Effector memory CD4-positive, alpha-beta T cell (primary cell): ENCODE results near the gene ZBED4.
A peak's percentile ranks its signal among the peaks of the same experiment; 100 is the strongest.

Experiments
- DNase-seq, 3 donors: peaks; one replicate each; pipeline ENCODE4 v3.0.0-alpha.2; 2020
- H3K27ac ChIP-seq: 2 replicates; pipeline ENCODE4 v1.7.0; 2013; ENCODE audit warnings: mild to moderate bottlenecking, low read length, moderate library complexity; ENCODE audit not compliant: insufficient read depth, poor library complexity, severe bottlenecking
- H3K27me3 ChIP-seq: replicated peaks from 2 replicates; pipeline ENCODE4 v1.7.0; 2013; ENCODE audit warnings: mild to moderate bottlenecking, low read length; ENCODE audit not compliant: insufficient read depth, control insufficient read depth, poor library complexity, severe bottlenecking
- H3K36me3 ChIP-seq: 2 replicates; pipeline ENCODE4 v1.7.0; 2013; ENCODE audit warnings: mild to moderate bottlenecking, low read length, moderate library complexity; ENCODE audit not compliant: control insufficient read depth, insufficient read depth
- H3K4me1 ChIP-seq: 2 replicates; pipeline ENCODE4 v1.7.0; 2013; ENCODE audit warnings: low read length, mild to moderate bottlenecking; ENCODE audit not compliant: control insufficient read depth, insufficient read depth, poor library complexity, severe bottlenecking
- H3K4me3 ChIP-seq: 2 replicates; pipeline ENCODE4 v1.7.0; 2013; ENCODE audit warnings: low read length, low read depth, mild to moderate bottlenecking; ENCODE audit not compliant: insufficient read depth, poor library complexity, severe bottlenecking
- H3K9me3 ChIP-seq: 2 replicates; pipeline ENCODE4 v1.7.0; 2013; ENCODE audit warnings: mild to moderate bottlenecking, low read length, moderate library complexity; ENCODE audit not compliant: control insufficient read depth
- total RNA-seq, 3 donors: gene quantifications; one replicate each; lab custom pipeline; 2026; lab: John Stamatoyannopoulos, UW

Gene ZBED4
- total RNA-seq, result 47.0 to 61.8 (median 49.3) reads per million in 3 donors

GRCh38 chr22:49852898-49853894 lies at the start of gene ZBED4:
Gene ZBED4 (plus strand): TSS chr22:49853844. CDS start chr22:49883663, 29,819 bp downstream.
- Histone ChIP-seq H3K4me3 (peak within 1 kb of the TSS; percentile 58), H3K4me1 (peaks cover 36% of the 10 kb centered on the region), H3K9me3 (no peaks in the 10 kb centered on the region), H3K36me3 (no peaks in the 10 kb centered on the region), H3K27ac (peak within 1 kb of the TSS; percentile 78), H3K27me3 (no peaks in the 10 kb centered on the region)
- DNase-seq, result peak; percentile 95 to 98 (median 97)

GRCh38 chr22:49807129-49807528 lies 46.5 kb upstream of the ZBED4 start:
- H3K4me1 ChIP-seq, result peaks cover 22% of the 10 kb centered on the region
- H3K9me3 ChIP-seq, result no peaks in the 10 kb centered on the region
- H3K36me3 ChIP-seq, result peaks cover 16% of the 10 kb centered on the region
- H3K27me3 ChIP-seq, result no peaks in the 10 kb centered on the region
- H3K27ac ChIP-seq, result peak overlapping the region; percentile 1
- DNase-seq, result no peak
- no peak overlapping the region for H3K4me3 ChIP-seq

DNA sequence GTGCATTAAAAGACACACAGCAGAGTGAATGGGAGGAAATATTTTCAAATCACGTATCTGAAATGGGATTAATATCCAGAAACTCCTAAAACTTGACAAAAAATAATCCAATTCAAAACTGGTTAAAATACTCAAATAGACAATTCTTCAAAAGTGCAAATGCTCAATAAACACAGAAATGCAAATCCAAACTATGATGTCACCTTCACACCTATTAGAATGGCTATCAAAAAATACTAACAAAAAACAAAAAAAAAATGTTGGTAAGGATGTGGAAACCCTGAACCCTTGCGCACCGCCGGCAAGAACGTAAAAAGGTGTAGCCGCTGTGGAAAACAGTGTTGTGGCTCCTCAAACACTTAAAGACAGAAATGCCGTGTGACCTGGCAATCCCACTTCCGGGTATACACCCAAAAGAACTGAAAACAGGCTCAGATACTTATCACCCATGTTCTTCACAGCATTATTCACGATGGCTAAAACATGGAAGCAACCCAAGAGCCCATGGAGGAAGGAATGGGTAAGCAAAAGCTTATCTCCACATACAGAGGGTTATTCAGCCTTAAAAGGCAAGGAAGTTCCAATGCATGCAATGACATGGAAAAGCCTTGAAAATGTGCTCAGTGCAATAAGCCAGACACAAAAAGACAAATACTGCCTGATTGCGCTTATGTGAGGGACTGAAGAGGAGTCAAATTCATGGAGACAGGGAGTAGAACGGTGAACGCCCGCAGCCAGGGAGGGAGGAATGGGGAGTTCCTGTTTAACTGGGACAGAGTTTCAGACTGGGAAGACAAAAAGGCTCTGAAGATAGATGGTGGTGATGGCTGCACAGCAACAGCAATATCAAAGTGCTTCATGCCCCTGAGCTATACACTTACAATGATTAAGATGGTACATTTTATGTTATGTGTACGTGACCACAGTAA lies 45.6 kb upstream of the ZBED4 start:
- no peaks in the 10 kb centered on the region for H3K27me3 ChIP-seq
- no peaks in the 10 kb centered on the region for H3K9me3 ChIP-seq
- peak in 1 of 3 donors; percentile 29 for DNase-seq
- H3K4me1 ChIP-seq, result peaks cover 27% of the 10 kb centered on the region
- peaks cover 11% of the 10 kb centered on the region for H3K36me3 ChIP-seq
- no peak overlapping the region for H3K4me3 ChIP-seq
- no peak overlapping the region for H3K27ac ChIP-seq

DNA sequence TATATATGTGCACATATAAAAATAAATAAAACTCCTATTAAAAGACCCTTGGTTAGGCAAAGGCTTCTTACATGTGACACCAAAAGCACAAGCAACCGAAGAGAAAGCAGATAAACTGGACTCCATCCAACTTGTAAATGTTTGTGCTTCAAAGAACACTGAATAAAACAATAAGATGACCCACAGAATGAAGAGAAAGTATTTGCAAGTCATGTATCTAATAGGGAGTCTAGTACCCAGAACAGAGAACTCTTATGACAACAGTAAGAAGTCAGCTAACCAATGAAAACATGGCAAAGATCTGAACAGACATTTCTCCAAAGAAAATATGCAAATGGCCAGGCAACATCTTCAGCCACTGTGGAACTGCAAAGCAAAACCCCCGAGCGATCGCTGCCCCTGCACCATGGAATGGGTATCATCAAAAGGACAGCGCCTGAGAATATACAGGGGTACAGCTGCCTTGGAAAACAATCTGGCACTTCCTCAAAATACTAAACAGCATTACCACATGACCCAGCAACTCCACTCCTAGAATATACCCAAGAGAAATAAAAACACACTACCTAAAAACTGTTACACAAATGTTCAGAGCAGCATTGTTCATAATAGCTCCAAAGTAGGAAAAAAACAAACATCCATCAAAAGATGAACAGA lies 43.2 kb upstream of the ZBED4 start:
- Histone ChIP-seq H3K4me3 (no peak overlapping the region), H3K27ac (no peak overlapping the region), H3K36me3 (no peaks in the 10 kb centered on the region), H3K4me1 (peaks cover 27% of the 10 kb centered on the region), H3K27me3 (no peaks in the 10 kb centered on the region), H3K9me3 (no peaks in the 10 kb centered on the region)
- DNase-seq, result no peak

- no peaks in the 10 kb centered on the region for H3K9me3 ChIP-seq
- H3K36me3 ChIP-seq, result no peaks in the 10 kb centered on the region
- H3K4me1 ChIP-seq, result peaks cover 33% of the 10 kb centered on the region
- no peaks in the 10 kb centered on the region for H3K27me3 ChIP-seq
- DNase-seq, result no peak
- H3K27ac ChIP-seq, result no peak overlapping the region
- no peak overlapping the region for H3K4me3 ChIP-seq
These were observed 42.4 kb upstream of the ZBED4 start for GRCh38 chr22:49811020-49811791.

- Histone ChIP-seq H3K4me3 (no peak overlapping the region), H3K9me3 (no peaks in the 10 kb centered on the region), H3K27me3 (no peaks in the 10 kb centered on the region), H3K36me3 (peaks cover 6% of the 10 kb centered on the region), H3K27ac (no peak overlapping the region), H3K4me1 (peaks cover 38% of the 10 kb centered on the region)
- DNase-seq, result no peak
These were observed 40.8 kb upstream of the ZBED4 start for GRCh38 chr22:49812838-49813237.

GRCh38 chr22:49814164-49814686 lies 39.4 kb upstream of the ZBED4 start:
- no peaks in the 10 kb centered on the region for H3K9me3 ChIP-seq
- no peaks in the 10 kb centered on the region for H3K27me3 ChIP-seq
- H3K27ac ChIP-seq, result no peak overlapping the region
- no peak overlapping the region for H3K4me3 ChIP-seq
- peaks cover 31% of the 10 kb centered on the region for H3K4me1 ChIP-seq
- H3K36me3 ChIP-seq, result peaks cover 14% of the 10 kb centered on the region
- DNase-seq, result no peak

- DNase-seq, result no peak
- Histone ChIP-seq H3K4me1 (peaks cover 31% of the 10 kb centered on the region), H3K9me3 (no peaks in the 10 kb centered on the region)
These were observed 38.8 kb upstream of the ZBED4 start for GRCh38 chr22:49814856-49815255.

DNA sequence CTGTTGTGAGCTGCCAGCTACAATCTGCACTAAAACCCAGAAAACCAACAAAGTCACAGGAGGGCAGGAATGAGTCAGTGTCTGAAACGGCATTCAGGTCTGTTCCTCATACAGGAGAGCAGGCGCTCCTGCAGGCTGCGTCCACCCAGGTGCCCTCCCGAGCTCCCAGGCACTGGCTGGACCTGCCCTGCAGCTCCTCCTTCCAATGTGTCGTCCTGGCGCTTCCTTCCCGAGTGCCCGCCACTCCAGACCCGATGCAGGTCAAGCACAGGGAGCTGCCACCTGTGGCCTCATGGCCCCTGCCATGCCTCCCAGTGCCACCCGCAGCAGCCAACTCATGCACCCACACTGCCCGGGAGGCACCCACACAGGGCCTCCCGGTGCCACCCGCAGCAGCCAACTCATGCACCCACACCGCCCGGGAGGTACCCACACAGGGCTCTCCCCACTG lies 38.0 kb upstream of the ZBED4 start:
- Histone ChIP-seq H3K9me3 (no peaks in the 10 kb centered on the region), H3K4me3 (no peak overlapping the region), H3K36me3 (peaks cover 20% of the 10 kb centered on the region), H3K4me1 (peaks cover 34% of the 10 kb centered on the region), H3K27ac (no peak overlapping the region), H3K27me3 (no peaks in the 10 kb centered on the region)
- no peak for DNase-seq

More at GRCh38 chr22:49814856-49815255, 38.8 kb upstream of the ZBED4 start:
- Histone ChIP-seq H3K27ac (no peak overlapping the region), H3K4me3 (no peak overlapping the region), H3K36me3 (peaks cover 14% of the 10 kb centered on the region), H3K27me3 (no peaks in the 10 kb centered on the region)
